Smooth muscle cell (in vitro differentiated cells): ENCODE results near the gene PTGFRN. TPM values are rescaled to one million over a fixed set of nuclear protein-coding genes. Genes with fewer than 3 reads are reported as not detected.
A peak's percentile ranks its signal among the peaks of the same experiment; 100 is the strongest.

Source experiments
- DNase-seq: peaks from one replicate; lab custom pipeline; 2025; ENCODE audit not compliant: unreplicated experiment; lab: John Stamatoyannopoulos, UW
- H2AFZ ChIP-seq: fragments of 200-600 bp; sonication (generic); 2 replicates; pipeline ENCODE4 v1.6.0; 2016; ENCODE audit warnings: antibody characterized with exemption, low read depth, mild to moderate bottlenecking
- H3F3A ChIP-seq: fragments of 200-600 bp; sonication (generic); 2 replicates; pipeline ENCODE4 v1.6.0; 2017; ENCODE audit warnings: antibody characterized with exemption, low read depth
- H3K27ac ChIP-seq: fragments of 200-600 bp; sonication (generic); 2 replicates; pipeline ENCODE4 v1.5.1; 2016; ENCODE audit warnings: low read depth, mild to moderate bottlenecking
- H3K27me3 ChIP-seq: fragments of 200-600 bp; sonication (generic); 2 replicates; pipeline ENCODE4 v1.6.1; 2016; ENCODE audit warnings: low read depth, mild to moderate bottlenecking
- H3K36me3 ChIP-seq: fragments of 200-600 bp; sonication (generic); 2 replicates; pipeline ENCODE4 v1.5.1; 2016; ENCODE audit warnings: low read depth
- H3K4me1 ChIP-seq: fragments of 200-600 bp; sonication (generic); 2 replicates; pipeline ENCODE4 v1.5.1; 2016; ENCODE audit warnings: low read depth
- H3K4me2 ChIP-seq: fragments of 200-600 bp; sonication (generic); 2 replicates; pipeline ENCODE4 v1.6.0; 2016; ENCODE audit warnings: mild to moderate bottlenecking
- H3K4me3 ChIP-seq: fragments of 200-600 bp; sonication (generic); 2 replicates; pipeline ENCODE4 v1.5.1; 2016; ENCODE audit warnings: mild to moderate bottlenecking
- H3K79me2 ChIP-seq: fragments of 200-600 bp; sonication (generic); 2 replicates; pipeline ENCODE4 v1.6.0; 2016; ENCODE audit warnings: low read depth, mild to moderate bottlenecking
- H3K9ac ChIP-seq: fragments of 200-600 bp; sonication (generic); 2 replicates; pipeline ENCODE4 v1.6.0; 2016; ENCODE audit warnings: low read depth
- H3K9me3 ChIP-seq: fragments of 200-600 bp; sonication (generic); replicated peaks from 2 replicates; pipeline ENCODE4 v1.5.1; 2016; ENCODE audit warnings: low read depth
- H4K20me1 ChIP-seq: fragments of 200-600 bp; sonication (generic); 2 replicates; pipeline ENCODE4 v1.6.0; 2016; ENCODE audit warnings: low read depth
- CTCF ChIP-seq: fragments of 200-600 bp; sonication (generic); IDR thresholded peaks from 2 replicates; pipeline ENCODE4 v1.5.1; 2017; ENCODE audit warnings: borderline replicate concordance, mild to moderate bottlenecking, antibody characterized with exemption; ENCODE audit not compliant: insufficient read depth, poor library complexity, severe bottlenecking
- WGBS: methylation state at CpG from one replicate; pipeline ENCODE4 v1.1.7; 2016; ENCODE audit warnings: low lambda C conversion rate; 5-methylcytosine and 5-hydroxymethylcytosine counted together
- polyA plus RNA-seq: library from polyadenylated mRNA; unstranded; fragments of >200 nt; fragmentation: Nextera tagmentation; extraction: Ambion mirVana; gene quantifications from 2 replicates; pipeline ENCODE4 v1.2.1, GENCODE V29; 2016
- total RNA-seq: library from RNA; depleted of rRNA; stranded (reverse); fragments of >200 nt; gene quantifications from 2 replicates; pipeline ENCODE4 v1.2.3, GENCODE V29; 2014

Gene PTGFRN
- total and polyA plus RNA-seq, 2 experiments from 2014 or later: 64.2 to 97.9 TPM

- no peaks in the 10 kb centered on the region for H3K27me3 ChIP-seq
- no peaks in the 10 kb centered on the region for H4K20me1 ChIP-seq
- no peaks in the 10 kb centered on the region for H3K79me2 ChIP-seq
- peak overlapping the region; percentile 37 for H3K4me3 ChIP-seq
- 88% methylated on average over 2 of the region's 2 CpGs for WGBS
- peaks cover 13% of the 10 kb centered on the region for H3F3A ChIP-seq
- no peak overlapping the region for H2AFZ ChIP-seq
- no peak for DNase-seq
- peak overlapping the region; percentile 83 for H3K4me2 ChIP-seq
- no peaks in the 10 kb centered on the region for H3K36me3 ChIP-seq
- H3K9ac ChIP-seq: no peak overlapping the region
- H3K4me1 ChIP-seq: peaks cover 27% of the 10 kb centered on the region
- no peak for TF ChIP-seq CTCF
- H3K9me3 ChIP-seq: no peaks in the 10 kb centered on the region
- peak overlapping the region; percentile 91 for H3K27ac ChIP-seq
Observed at GRCh38 chr1:116877141-116877818, 32.4 kb upstream of the PTGFRN start.

GRCh38 chr1:116878804-116879477 lies 30.8 kb upstream of the PTGFRN start:
- H3K9ac ChIP-seq: peak overlapping the region; percentile 85
- peaks cover 27% of the 10 kb centered on the region for H3K4me1 ChIP-seq
- no peak for TF ChIP-seq CTCF
- H2AFZ ChIP-seq: peak overlapping the region; percentile 38
- no peaks in the 10 kb centered on the region for H3K36me3 ChIP-seq
- H3K79me2 ChIP-seq: no peaks in the 10 kb centered on the region
- WGBS: 35% methylated on average over 9 of the region's 10 CpGs
- no peaks in the 10 kb centered on the region for H3K27me3 ChIP-seq
- H3K4me2 ChIP-seq: peak overlapping the region; percentile 83
- peak overlapping the region; percentile 37 for H3K4me3 ChIP-seq
- DNase-seq: no peak
- peak overlapping the region; percentile 91 for H3K27ac ChIP-seq
- no peaks in the 10 kb centered on the region for H4K20me1 ChIP-seq
- no peaks in the 10 kb centered on the region for H3K9me3 ChIP-seq
- peaks cover 8% of the 10 kb centered on the region for H3F3A ChIP-seq

- WGBS: 93% methylated on average over 10 of the region's 10 CpGs
- Histone ChIP-seq H3K27ac (peak overlapping the region; percentile 91), H3K9ac (peak overlapping the region; percentile 85), H3K36me3 (no peaks in the 10 kb centered on the region), H3K4me1 (peaks cover 27% of the 10 kb centered on the region), H3F3A (peaks cover 8% of the 10 kb centered on the region), H4K20me1 (no peaks in the 10 kb centered on the region), H3K27me3 (no peaks in the 10 kb centered on the region), H2AFZ (peak overlapping the region; percentile 38), H3K4me3 (no peak overlapping the region), H3K9me3 (no peaks in the 10 kb centered on the region), H3K4me2 (peak overlapping the region; percentile 83), H3K79me2 (no peaks in the 10 kb centered on the region)
- no peak for DNase-seq
- TF ChIP-seq CTCF: no peak
Observed at GRCh38 chr1:116879478-116880133, 30.1 kb upstream of the PTGFRN start.
